Fibroblast of mammary gland (primary cell): ENCODE results near the gene VIPR2.
"Not testable (repeated sequence)": the region's sequence is repeated elsewhere in the genome, so short reads cannot be mapped to it uniquely, and the experiment has no call there.

Source experiments
- DNase-seq: peaks from one replicate; pipeline ENCODE4 v3.0.0-alpha.2; 2010; ENCODE audit warnings: low read depth
- H3K4me3 ChIP-seq: 2 replicates; pipeline ENCODE4 v1.5.1; 2011; ENCODE audit warnings: low read depth, mild to moderate bottlenecking, low read length, moderate library complexity; ENCODE audit not compliant: control insufficient read depth
- TF ChIP-seq, protein P1 (sequence below): conservative IDR thresholded peaks from 2 replicates; pipeline ENCODE4 v1.5.1; 2011; ENCODE audit warnings: low read depth, low read length, inconsistent platforms; ENCODE audit not compliant: control insufficient read depth, insufficient read depth

Gene VIPR2

DNA sequence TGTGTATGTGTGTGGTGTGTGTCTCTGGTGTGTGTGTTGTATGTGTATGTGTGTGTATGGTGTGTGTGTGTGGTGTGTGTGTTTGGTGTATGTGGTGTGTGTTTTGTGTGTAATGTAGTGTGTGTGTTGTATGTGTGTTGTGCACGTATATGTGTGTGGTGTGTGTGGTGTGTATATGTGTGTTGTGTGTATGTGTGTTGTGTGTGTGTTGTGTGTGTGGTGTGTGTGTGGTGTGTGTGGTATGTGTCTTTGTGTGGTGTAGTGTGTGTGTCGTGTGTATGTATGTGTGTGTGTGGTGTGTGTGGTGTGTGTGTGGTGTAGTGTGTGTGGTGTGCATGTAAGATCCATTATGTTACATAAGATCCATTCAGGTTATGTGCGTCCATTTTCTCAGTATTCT is 21.9 kb upstream of the VIPR2 start:
- TF ChIP-seq, protein P1, sequence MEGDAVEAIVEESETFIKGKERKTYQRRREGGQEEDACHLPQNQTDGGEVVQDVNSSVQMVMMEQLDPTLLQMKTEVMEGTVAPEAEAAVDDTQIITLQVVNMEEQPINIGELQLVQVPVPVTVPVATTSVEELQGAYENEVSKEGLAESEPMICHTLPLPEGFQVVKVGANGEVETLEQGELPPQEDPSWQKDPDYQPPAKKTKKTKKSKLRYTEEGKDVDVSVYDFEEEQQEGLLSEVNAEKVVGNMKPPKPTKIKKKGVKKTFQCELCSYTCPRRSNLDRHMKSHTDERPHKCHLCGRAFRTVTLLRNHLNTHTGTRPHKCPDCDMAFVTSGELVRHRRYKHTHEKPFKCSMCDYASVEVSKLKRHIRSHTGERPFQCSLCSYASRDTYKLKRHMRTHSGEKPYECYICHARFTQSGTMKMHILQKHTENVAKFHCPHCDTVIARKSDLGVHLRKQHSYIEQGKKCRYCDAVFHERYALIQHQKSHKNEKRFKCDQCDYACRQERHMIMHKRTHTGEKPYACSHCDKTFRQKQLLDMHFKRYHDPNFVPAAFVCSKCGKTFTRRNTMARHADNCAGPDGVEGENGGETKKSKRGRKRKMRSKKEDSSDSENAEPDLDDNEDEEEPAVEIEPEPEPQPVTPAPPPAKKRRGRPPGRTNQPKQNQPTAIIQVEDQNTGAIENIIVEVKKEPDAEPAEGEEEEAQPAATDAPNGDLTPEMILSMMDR = no peak
- DNase-seq = no peak
- H3K4me3 ChIP-seq = no peak overlapping the region

DNA sequence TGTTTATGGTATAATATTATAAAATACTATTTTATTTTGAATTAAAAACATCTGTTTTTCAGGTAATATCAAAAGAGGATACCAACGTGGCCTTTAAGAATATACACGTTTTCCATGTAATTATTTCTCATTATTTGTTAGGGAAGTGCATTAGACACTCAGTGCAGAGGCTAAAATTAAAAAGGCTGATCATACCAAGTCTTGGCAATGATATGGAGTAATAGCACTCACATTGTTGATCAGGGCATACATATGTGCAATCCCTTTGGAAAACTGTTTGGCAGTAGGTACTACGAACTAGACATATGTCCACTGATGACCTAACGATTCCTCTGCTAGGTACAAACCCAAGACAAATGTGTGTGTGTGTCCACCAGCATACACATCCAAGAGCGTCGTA is 20.7 kb upstream of the VIPR2 start:
- TF ChIP-seq, protein P1 = no peak
- DNase-seq = no peak
- no peak overlapping the region for H3K4me3 ChIP-seq

- H3K4me3 ChIP-seq, DNase-seq: not testable (repeated sequence)
These were observed 19.1 kb upstream of the VIPR2 start for GRCh38 chr7:159163703-159164301.

DNA sequence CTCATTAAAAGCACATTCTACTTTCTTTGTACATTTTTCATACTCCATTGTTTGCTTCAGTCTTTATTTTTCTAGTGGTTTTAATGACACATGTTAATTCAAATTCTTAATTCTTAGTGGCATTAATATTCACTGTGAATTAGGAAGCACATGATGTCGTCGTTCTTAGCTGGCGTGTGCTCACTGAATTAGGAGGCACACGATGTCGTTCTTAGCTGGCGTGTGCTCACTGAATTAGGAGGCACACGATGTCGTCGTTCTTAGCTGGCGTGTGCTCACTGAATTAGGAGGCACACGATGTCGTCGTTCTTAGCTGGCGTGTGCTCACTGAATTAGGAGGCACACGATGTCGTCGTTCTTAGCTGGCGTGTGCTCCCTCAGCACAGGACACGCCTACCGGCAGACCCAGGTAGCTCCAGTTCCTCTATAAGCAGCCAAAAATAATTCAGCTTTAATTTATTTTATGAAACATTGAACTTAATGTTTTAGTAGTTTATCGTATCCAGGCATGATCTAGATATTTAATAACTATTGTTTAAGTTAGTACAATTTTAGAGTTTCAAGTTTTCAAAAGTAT is 17.5 kb upstream of the VIPR2 start:
- H3K4me3 ChIP-seq = not testable (repeated sequence)

DNA sequence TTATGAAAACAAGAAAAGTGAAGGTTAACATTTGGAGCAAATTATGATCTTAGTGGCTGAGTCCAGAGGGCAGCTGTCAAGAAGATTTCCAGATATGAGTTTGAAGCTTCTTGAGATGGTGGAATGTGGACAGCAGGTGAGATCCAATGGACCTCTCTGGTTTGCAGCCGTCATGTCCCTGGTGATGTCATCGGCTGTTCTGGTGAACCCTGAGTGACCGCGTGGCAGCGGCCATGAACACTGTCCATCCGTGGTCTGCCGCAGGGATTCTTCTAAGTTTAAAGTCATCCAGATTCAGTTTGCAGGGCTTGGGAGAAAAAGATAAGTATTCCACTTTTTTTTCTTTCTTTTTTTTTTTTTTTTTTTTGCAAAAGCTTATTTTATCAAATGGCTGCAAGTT is 15.8 kb upstream of the VIPR2 start:
- TF ChIP-seq, protein P1 = no peak
- no peak overlapping the region for H3K4me3 ChIP-seq
- DNase-seq = no peak

More for the DNA sequence above, 17.5 kb upstream of the VIPR2 start:
- DNase-seq = not testable (repeated sequence)

DNA sequence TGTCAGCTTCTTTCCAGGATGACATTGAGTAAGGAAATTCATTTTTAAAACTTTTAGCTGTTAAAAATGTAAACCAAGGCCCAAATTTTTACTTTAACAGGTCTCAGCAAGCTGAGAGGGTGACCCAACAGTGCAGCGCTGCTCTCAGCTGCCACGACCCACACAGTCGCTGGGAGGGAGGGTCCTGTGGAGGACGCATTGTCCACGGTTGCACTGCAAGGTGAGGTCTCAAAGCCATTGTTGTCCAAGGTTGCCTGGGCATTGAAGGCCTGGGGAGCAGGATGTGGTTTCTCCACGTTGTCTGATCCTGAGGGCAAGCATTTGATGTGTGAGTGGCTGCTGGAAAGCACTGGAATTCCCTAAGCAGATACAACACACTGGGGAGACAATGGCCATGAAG is 15.1 kb upstream of the VIPR2 start:
- H3K4me3 ChIP-seq = no peak overlapping the region
- TF ChIP-seq, protein P1 = no peak
- no peak for DNase-seq

GRCh38 chr7:159158888-159159405 is 14.3 kb upstream of the VIPR2 start:
- no peak overlapping the region for H3K4me3 ChIP-seq
- TF ChIP-seq, protein P1 = no peak
- no peak for DNase-seq
